Fibroblast of lung (primary cell): ENCODE results near the gene BBS9. TPM values are rescaled to one million over a fixed set of nuclear protein-coding genes. Genes with fewer than 3 reads are reported as not detected.
A peak's percentile ranks its signal among the peaks of the same experiment; 100 is the strongest.

Experiments used
- DNase-seq, 2 donors: peaks; one replicate each; pipeline versions ENCODE4 v3.0.0 to v3.0.0-alpha.2; 2010; ENCODE audit warnings: low read depth in 2 of 2
- H2AFZ ChIP-seq: 2 replicates; pipeline ENCODE4 v1.5.1; 2012; ENCODE audit warnings: low read length, control low read depth, inconsistent platforms
- H3K27ac ChIP-seq: 2 replicates; pipeline ENCODE4 v1.5.1; 2011; ENCODE audit warnings: low read length, control low read depth; ENCODE audit not compliant: insufficient read depth
- H3K27me3 ChIP-seq: 2 replicates; pipeline ENCODE4 v1.5.1; 2011; ENCODE audit warnings: mild to moderate bottlenecking, low read length; ENCODE audit not compliant: control insufficient read depth, insufficient read depth
- H3K36me3 ChIP-seq: 2 replicates; pipeline ENCODE4 v1.5.1; 2011; ENCODE audit warnings: low read length; ENCODE audit not compliant: control insufficient read depth, insufficient read depth
- H3K4me1 ChIP-seq: 2 replicates; pipeline ENCODE4 v1.5.1; 2011; ENCODE audit warnings: low read length; ENCODE audit not compliant: control insufficient read depth, insufficient read depth; ENCODE audit errors: extremely low read depth
- H3K4me2 ChIP-seq: 2 replicates; pipeline ENCODE4 v1.5.1; 2011; ENCODE audit warnings: low read length, control low read depth; ENCODE audit not compliant: insufficient read depth; ENCODE audit errors: extremely low read depth
- H3K4me3 ChIP-seq, 4 experiments: fragments of 200-600 bp in 1 of 4; sonication (generic) in 1 of 4; replicated peaks in 1 of 4; 2 replicates each; pipeline ENCODE4 v1.5.1; 2011 to 2016; ENCODE audit warnings: low read length in 4 of 4, low read depth in 3 of 4, mild to moderate bottlenecking in 3 of 4, control low read depth in 2 of 4, inconsistent platforms in 1 of 4, mixed read lengths in 1 of 4; ENCODE audit not compliant: insufficient read depth in 1 of 4; ENCODE audit errors: control extremely low read depth in 1 of 4
- H3K79me2 ChIP-seq: 2 replicates; pipeline ENCODE4 v1.5.1; 2012; ENCODE audit warnings: mild to moderate bottlenecking, low read length, inconsistent platforms; ENCODE audit not compliant: control insufficient read depth, insufficient read depth
- H3K9ac ChIP-seq: 2 replicates; pipeline ENCODE4 v1.5.1; 2011; ENCODE audit warnings: mild to moderate bottlenecking, low read length, control low read depth; ENCODE audit not compliant: insufficient read depth
- H3K9me3 ChIP-seq: 2 replicates; pipeline ENCODE4 v1.5.1; 2012; ENCODE audit warnings: low read depth, low read length; ENCODE audit not compliant: control insufficient read depth, insufficient read depth
- H4K20me1 ChIP-seq: 2 replicates; pipeline ENCODE4 v1.5.1; 2011; ENCODE audit warnings: low read length; ENCODE audit not compliant: control insufficient read depth, insufficient read depth; ENCODE audit errors: extremely low read depth
- CTCF ChIP-seq, 2 donors: IDR thresholded peaks in 1 of 2; conservative IDR thresholded peaks in 1 of 2; 1 replicate in 1 of 2; 2 replicates in 1 of 2; pipeline ENCODE4 v1.5.1; 2011 to 2012; ENCODE audit warnings: low read length in 2 of 2, control low read depth in 1 of 2, inconsistent platforms in 1 of 2, low read depth in 1 of 2, mild to moderate bottlenecking in 1 of 2
- EZH2 ChIP-seq: IDR thresholded peaks from 2 replicates; pipeline ENCODE4 v1.5.1; 2012; ENCODE audit warnings: low read length, control low read depth, mild to moderate bottlenecking; ENCODE audit errors: missing control alignments
- polyA plus RNA-seq, 2 donors: library from polyadenylated mRNA; depleted of rRNA in 1 of 2; stranded (reverse) in 1 of 2; unstranded in 1 of 2; fragments of >200 nt; gene quantifications; 2 replicates each; pipeline ENCODE4 v1.2.1, GENCODE V29; 2011 to 2012; ENCODE audit warnings: missing spikeins in 1 of 2
- total RNA-seq: library from RNA; depleted of rRNA; stranded (reverse); fragments of >200 nt; gene quantifications from 2 replicates; pipeline ENCODE4 v1.2.1, GENCODE V29; 2014

BBS9 gene
- total and polyA plus RNA-seq, 2 donors (not counting 1 experiment from before 2014, with no cell fraction given): 19.1 to 26.9 TPM

DNA sequence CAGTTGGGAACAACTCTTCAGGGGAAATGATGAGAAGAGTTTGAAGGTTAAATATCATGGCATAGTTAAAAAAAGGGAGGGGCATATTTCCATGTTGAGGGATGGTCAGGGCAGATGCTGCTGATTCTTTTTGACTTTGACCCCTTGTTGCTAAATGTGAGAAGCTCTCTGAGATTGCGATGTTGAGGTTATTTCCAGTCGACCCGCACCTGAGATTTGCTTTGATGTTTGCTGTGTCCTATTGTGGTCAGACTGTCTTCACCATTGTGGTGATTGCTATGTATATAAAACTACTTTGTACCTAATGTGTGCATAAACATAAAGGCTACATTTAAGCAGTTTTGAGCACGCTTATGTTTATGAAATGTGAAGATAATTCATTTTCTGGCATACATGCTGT lies 90.9 kb downstream of the BBS9 start:
- no peaks in the 10 kb centered on the region for H3K79me2 ChIP-seq
- H4K20me1 ChIP-seq: no peaks in the 10 kb centered on the region
- H3K9me3 ChIP-seq: no peaks in the 10 kb centered on the region
- no peak overlapping the region for H3K27ac ChIP-seq
- no peak overlapping the region for H3K9ac ChIP-seq
- H3K4me2 ChIP-seq: no peak overlapping the region
- no peaks in the 10 kb centered on the region for H3K4me1 ChIP-seq
- no peak overlapping the region for H3K4me3 ChIP-seq
- H3K27me3 ChIP-seq: no peaks in the 10 kb centered on the region
- no peak overlapping the region for H2AFZ ChIP-seq
- TF ChIP-seq CTCF (conservative IDR thresholded peaks at IDR 0.05 in 1 of 2, IDR thresholded peaks at IDR 0.05 in 1 of 2; ENCODE audit: low read depth in 1 of 2, low read length in 2 of 2) (no peak), EZH2 (no peak)
- DNase-seq: no peak
- no peaks in the 10 kb centered on the region for H3K36me3 ChIP-seq

GRCh38 chr7:33221390-33221789 lies 92.0 kb downstream of the BBS9 start:
- Histone ChIP-seq H3K9me3 (no peaks in the 10 kb centered on the region), H3K4me3 (no peak overlapping the region), H2AFZ (no peak overlapping the region), H3K27ac (no peak overlapping the region), H3K36me3 (no peaks in the 10 kb centered on the region), H3K79me2 (no peaks in the 10 kb centered on the region), H3K4me1 (no peaks in the 10 kb centered on the region), H3K27me3 (no peaks in the 10 kb centered on the region), H3K9ac (no peak overlapping the region), H3K4me2 (no peak overlapping the region), H4K20me1 (no peaks in the 10 kb centered on the region)
- peak in 1 of 2 donors; percentile 6 for DNase-seq
- no peak for TF ChIP-seq CTCF (conservative IDR thresholded peaks at IDR 0.05 in 1 of 2, IDR thresholded peaks at IDR 0.05 in 1 of 2; ENCODE audit: low read depth in 1 of 2, low read length in 2 of 2)
- no peak for TF ChIP-seq EZH2

DNA sequence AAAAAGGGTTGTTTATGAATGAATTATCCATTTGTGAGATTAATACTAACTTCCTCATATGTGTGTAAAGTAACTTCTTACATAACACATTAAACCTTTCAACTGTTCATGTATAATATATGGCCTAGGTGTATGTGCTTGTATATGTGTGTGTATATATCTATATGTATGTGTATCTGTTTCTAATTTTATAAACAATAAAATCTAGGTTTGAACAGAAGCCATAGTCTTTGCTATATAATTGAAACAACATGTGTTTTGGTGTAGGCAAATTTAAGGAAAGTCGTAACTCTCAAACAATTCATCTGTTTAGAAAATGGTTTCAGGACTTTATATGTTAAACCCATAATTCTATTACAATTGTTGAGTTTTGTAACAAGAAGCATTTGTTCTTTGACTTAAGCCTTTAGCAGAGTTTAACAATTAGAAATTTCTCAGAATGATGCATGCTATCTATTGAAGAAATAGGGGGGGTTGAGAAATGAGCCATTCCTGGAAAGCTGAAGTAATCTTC lies 103.3 kb downstream of the BBS9 start:
- Histone ChIP-seq H3K27ac (no peak overlapping the region), H3K9me3 (no peaks in the 10 kb centered on the region), H3K27me3 (no peaks in the 10 kb centered on the region), H3K9ac (no peak overlapping the region), H3K36me3 (no peaks in the 10 kb centered on the region), H4K20me1 (no peaks in the 10 kb centered on the region), H3K4me3 (no peak overlapping the region), H3K4me2 (no peak overlapping the region), H3K4me1 (no peaks in the 10 kb centered on the region), H3K79me2 (no peaks in the 10 kb centered on the region), H2AFZ (no peak overlapping the region)
- TF ChIP-seq CTCF (conservative IDR thresholded peaks at IDR 0.05 in 1 of 2, IDR thresholded peaks at IDR 0.05 in 1 of 2; ENCODE audit: low read depth in 1 of 2, low read length in 2 of 2) (no peak), EZH2 (no peak)
- DNase-seq: no peak
